Naive thymus-derived CD4-positive, alpha-beta T cell (primary cell): ENCODE results near the gene DSN1. TPM values are rescaled to one million over a fixed set of nuclear protein-coding genes. Genes with fewer than 3 reads are reported as not detected.

ENCODE experiments used
- ATAC-seq: fragments of 150-1000 bp; cut with Tn5 transposase; 2 replicates; pipeline ENCODE4 v1.10.0; 2021; ENCODE audit warnings: mild to moderate bottlenecking, moderate library complexity
- CTCF ChIA-PET: fragments of 350-600 bp; sonication (Branson Sonifier 250); formaldehyde crosslinking; loops from one replicate; lab custom pipeline; 2021; ENCODE audit warnings: antibody characterized with exemption; lab: Charles Lee
- POLR2A ChIA-PET: fragments of 350-600 bp; sonication (Branson Sonifier 250); formaldehyde crosslinking; loops from one replicate; lab custom pipeline; 2021; ENCODE audit warnings: antibody characterized with exemption, inconsistent platforms; lab: Charles Lee
- DNase-seq, 9 donors: peaks; one replicate each; pipeline versions ENCODE4 v3.0.0 to v3.0.0-alpha.2; 2020 to 2022; ENCODE audit warnings: mixed read lengths in 1 of 9
- H3K27ac ChIP-seq: one replicate; pipeline ENCODE4 v1.7.0; 2013; ENCODE audit warnings: mild to moderate bottlenecking, low read depth, low read length, moderate library complexity
- H3K27me3 ChIP-seq, 2 donors: one replicate each; pipeline ENCODE4 v1.7.0; 2013; ENCODE audit warnings: low read length in 2 of 2, mild to moderate bottlenecking in 2 of 2, moderate library complexity in 2 of 2; ENCODE audit not compliant: control insufficient read depth in 2 of 2, insufficient read depth in 2 of 2
- H3K36me3 ChIP-seq, 3 experiments: 1 replicate in 2 of 3; 2 replicates in 1 of 3; pipeline ENCODE4 v1.7.0; 2013; ENCODE audit warnings: low read length in 3 of 3, mild to moderate bottlenecking in 3 of 3, moderate library complexity in 1 of 3; ENCODE audit not compliant: insufficient read depth in 3 of 3, control insufficient read depth in 2 of 3
- H3K4me1 ChIP-seq, 2 donors: one replicate each; pipeline ENCODE4 v1.7.0; 2013; ENCODE audit warnings: low read length in 2 of 2, mild to moderate bottlenecking in 2 of 2, moderate library complexity in 1 of 2; ENCODE audit not compliant: control insufficient read depth in 2 of 2, insufficient read depth in 2 of 2
- H3K4me3 ChIP-seq: 2 replicates; pipeline ENCODE4 v1.7.0; 2013; ENCODE audit warnings: mild to moderate bottlenecking, low read length
- H3K9me3 ChIP-seq, 3 experiments: 1 replicate in 2 of 3; 2 replicates in 1 of 3; pipeline ENCODE4 v1.7.0; 2013; ENCODE audit warnings: low read length in 3 of 3; ENCODE audit not compliant: control insufficient read depth in 2 of 3
- H3K27ac Mint-ChIP-seq, 9 donors: one replicate each; pipeline ENCODE4 v1.8.0; 2020 to 2022; ENCODE audit warnings: mixed read lengths in 9 of 9, mild to moderate bottlenecking in 8 of 9, moderate library complexity in 5 of 9, inconsistent platforms in 2 of 9
- H3K27me3 Mint-ChIP-seq, 5 donors: one replicate each; pipeline ENCODE4 v1.8.0; 2021 to 2022; ENCODE audit warnings: mixed read lengths in 5 of 5, mild to moderate bottlenecking in 1 of 5
- H3K36me3 Mint-ChIP-seq, 5 donors: one replicate each; pipeline ENCODE4 v1.8.0; 2020 to 2022; ENCODE audit warnings: mixed read lengths in 5 of 5, mild to moderate bottlenecking in 3 of 5, inconsistent platforms in 1 of 5
- H3K4me1 Mint-ChIP-seq, 7 donors: one replicate each; pipeline ENCODE4 v1.8.0; 2020 to 2022; ENCODE audit warnings: mixed read lengths in 7 of 7, mild to moderate bottlenecking in 3 of 7, inconsistent platforms in 1 of 7
- H3K4me3 Mint-ChIP-seq, 10 donors: one replicate each; pipeline ENCODE4 v1.8.0; 2020 to 2022; ENCODE audit warnings: mild to moderate bottlenecking in 10 of 10, mixed read lengths in 10 of 10, moderate library complexity in 6 of 10, inconsistent platforms in 2 of 10
- H3K9me3 Mint-ChIP-seq, 11 donors: one replicate each; pipeline ENCODE4 v1.8.0; 2020 to 2022; ENCODE audit warnings: mixed read lengths in 11 of 11, mild to moderate bottlenecking in 4 of 11, inconsistent platforms in 1 of 11, moderate library complexity in 1 of 11
- intact Hi-C, 2 donors: fragments of 100-400 bp; cut with micrococcal nuclease; formaldehyde crosslinking; loops; one replicate each; pipeline ENCODE4 v1.15.1; 2023
- polyA plus RNA-seq, 2 donors: library from polyadenylated mRNA; unstranded; fragments of 300-500 nt; fragmentation: Illumina TruSeq; gene quantifications; one replicate each; pipeline ENCODE4 v1.2.3, GENCODE V29; 2021
- total RNA-seq, 6 experiments: library from RNA in 5 of 6; stranded (reverse) in 5 of 6; gene quantifications; 1 replicate in 5 of 6; 2 replicates in 1 of 6; pipeline ENCODE4 v1.2.3 and lab custom pipeline; 2021 to 2026

DSN1 gene
- total and polyA plus RNA-seq, 7 experiments from 2014 or later, result 9.0 to 27.5 (median 11.1) TPM

GRCh38 chr20:36744764-36745191 is 28.8 kb downstream of the DSN1 start:
- Histone ChIP-seq H3K9me3 (no peaks in the 10 kb centered on the region), H3K4me3 (peak overlapping the region; percentile 93), H3K36me3 (peaks cover 0 to 4% (median 0%) of the 10 kb centered on the region in 3 experiments), H3K27me3 (no peaks in the 10 kb centered on the region), H3K4me1 (peaks cover 5 to 7% of the 10 kb centered on the region in 2 donors), H3K27ac (peak overlapping the region; percentile 69)
- DNase-seq, result no peak
- ChIA-PET POLR2A (interaction anchor here (0.6 to 1.5 kb wide), 6 partner anchors 8 to 139 kb away, joined by 3 to 5 read pairs (median 4); partner anchors contain the start of gene RAB5IF), CTCF (interaction anchor here (1.1 to 2.9 kb wide), 3 partner anchors 10 to 12 kb away, joined by 3 to 17 read pairs (median 4); no protein-coding TSS in a partner anchor)
- no peak for ATAC-seq
- H3K9me3 Mint-ChIP-seq, result peaks cover 0 to 3% (median 0%) of the 10 kb centered on the region in 11 donors
- peak overlapping the region in 7 of 9 donors; percentile 48 to 89 (median 84) for H3K27ac Mint-ChIP-seq
- no peaks in the 10 kb centered on the region for H3K27me3 Mint-ChIP-seq
- H3K4me3 Mint-ChIP-seq, result peak overlapping the region; percentile 85 to 94 (median 90)
- intact Hi-C loops, result loop anchor here (5.0 kb wide), 2 partner anchors 82 to 97 kb away; partner anchors contain the start of gene SLA2 (in 1 of the 2)
- peaks cover 0 to under 1% (median 0%) of the 10 kb centered on the region in 5 donors for H3K36me3 Mint-ChIP-seq
- peaks cover 20 to 44% (median 30%) of the 10 kb centered on the region in 7 donors for H3K4me1 Mint-ChIP-seq

GRCh38 chr20:36744243-36744642 is 29.3 kb downstream of the DSN1 start:
- Histone ChIP-seq H3K36me3 (peaks cover 0 to 4% (median 0%) of the 10 kb centered on the region in 3 experiments), H3K27me3 (no peaks in the 10 kb centered on the region), H3K4me3 (no peak overlapping the region), H3K9me3 (no peaks in the 10 kb centered on the region), H3K4me1 (peaks cover 5 to 7% of the 10 kb centered on the region in 2 donors), H3K27ac (no peak overlapping the region)
- ChIA-PET POLR2A (interaction anchor here (0.6 to 1.4 kb wide), 5 partner anchors 8 to 139 kb away, joined by 3 to 5 read pairs (median 4); partner anchors contain the start of gene RAB5IF), CTCF (interaction anchor here (0.8 to 2.9 kb wide), 4 partner anchors 9 to 11 kb away, joined by 3 to 17 read pairs (median 4); no protein-coding TSS in a partner anchor)
- Mint-ChIP-seq H3K27me3 (no peaks in the 10 kb centered on the region), H3K4me3 (peak overlapping the region; percentile 46 to 90 (median 83)), H3K36me3 (no peaks in the 10 kb centered on the region), H3K4me1 (peaks cover 20 to 44% (median 30%) of the 10 kb centered on the region in 7 donors), H3K9me3 (peaks cover 0 to 3% (median 0%) of the 10 kb centered on the region in 11 donors), H3K27ac (peak overlapping the region; percentile 4 to 85 (median 55))
- ATAC-seq, result no peak
- no peak for DNase-seq
- intact Hi-C loops, result no loop called here

GRCh38 chr20:36742558-36742957 is 31.0 kb downstream of the DSN1 start:
- DNase-seq (no peak), ATAC-seq (no peak)
- Histone ChIP-seq H3K36me3 (peaks cover 0 to 4% (median 0%) of the 10 kb centered on the region in 3 experiments), H3K4me3 (no peak overlapping the region), H3K9me3 (no peaks in the 10 kb centered on the region), H3K4me1 (peaks cover 5 to 7% of the 10 kb centered on the region in 2 donors), H3K27ac (no peak overlapping the region), H3K27me3 (no peaks in the 10 kb centered on the region)
- peak overlapping the region in 1 of 10 donors; percentile 9 for H3K4me3 Mint-ChIP-seq
- H3K27me3 Mint-ChIP-seq, result no peaks in the 10 kb centered on the region
- CTCF ChIA-PET, result no interaction called here
- H3K36me3 Mint-ChIP-seq, result no peaks in the 10 kb centered on the region
- POLR2A ChIA-PET, result interaction anchor here (1.3 kb wide), 1 partner anchor 13 kb away, joined by 3 read pairs; no protein-coding TSS in a partner anchor
- intact Hi-C loops, result no loop called here
- peaks cover 0 to 3% (median 0%) of the 10 kb centered on the region in 11 donors for H3K9me3 Mint-ChIP-seq
- peaks cover 20 to 40% (median 30%) of the 10 kb centered on the region in 7 donors for H3K4me1 Mint-ChIP-seq
- H3K27ac Mint-ChIP-seq, result no peak overlapping the region

GRCh38 chr20:36741072-36741471 is 32.5 kb downstream of the DSN1 start:
- intact Hi-C loops, result no loop called here
- DNase-seq (no peak), ATAC-seq (no peak)
- H3K27me3 ChIP-seq, result no peaks in the 10 kb centered on the region
- H3K36me3 ChIP-seq, result peaks cover 0 to 4% (median 0%) of the 10 kb centered on the region in 3 experiments
- Mint-ChIP-seq H3K4me3 (no peak overlapping the region), H3K27me3 (no peaks in the 10 kb centered on the region), H3K4me1 (peaks cover 14 to 40% (median 29%) of the 10 kb centered on the region in 7 donors), H3K9me3 (peaks cover 0 to 3% (median 0%) of the 10 kb centered on the region in 11 donors), H3K36me3 (no peaks in the 10 kb centered on the region), H3K27ac (peak overlapping the region in 2 of 9 donors; percentile 62 to 74)
- CTCF ChIA-PET, result no interaction called here
- no peaks in the 10 kb centered on the region for H3K9me3 ChIP-seq
- peaks cover 5 to 7% of the 10 kb centered on the region in 2 donors for H3K4me1 ChIP-seq
- POLR2A ChIA-PET, result interaction anchor here (0.6 to 1.5 kb wide), 3 partner anchors 11 to 123 kb away, joined by 3 to 4 read pairs (median 4); no protein-coding TSS in a partner anchor
- H3K4me3 ChIP-seq, result no peak overlapping the region
- no peak overlapping the region for H3K27ac ChIP-seq

- ATAC-seq (no peak), DNase-seq (no peak)
- peak overlapping the region in 2 of 9 donors; percentile 34 to 41 for H3K27ac Mint-ChIP-seq
- no peak overlapping the region for H3K4me3 Mint-ChIP-seq
- POLR2A ChIA-PET, result interaction anchor here (1.1 kb wide), 3 partner anchors 8 to 91 kb away, joined by 3 to 5 read pairs (median 4); partner anchors contain the start of gene SLA2
- H3K27me3 Mint-ChIP-seq, result no peaks in the 10 kb centered on the region
- no peak overlapping the region for H3K27ac ChIP-seq
- CTCF ChIA-PET, result interaction anchor here (1.1 kb wide), 1 partner anchor 82 kb away, joined by 3 read pairs; no protein-coding TSS in a partner anchor
- no peaks in the 10 kb centered on the region for H3K27me3 ChIP-seq
- H3K4me1 Mint-ChIP-seq, result peaks cover 14 to 47% (median 36%) of the 10 kb centered on the region in 7 donors
- intact Hi-C loops, result no loop called here
- no peaks in the 10 kb centered on the region for H3K36me3 Mint-ChIP-seq
- no peaks in the 10 kb centered on the region for H3K9me3 Mint-ChIP-seq
- H3K9me3 ChIP-seq, result no peaks in the 10 kb centered on the region
- peaks cover 0 to 12% of the 10 kb centered on the region in 2 donors for H3K4me1 ChIP-seq
- H3K36me3 ChIP-seq, result no peaks in the 10 kb centered on the region
- no peak overlapping the region for H3K4me3 ChIP-seq
Observed at GRCh38 chr20:36737183-36737499, 36.4 kb downstream of the DSN1 start.

DNA sequence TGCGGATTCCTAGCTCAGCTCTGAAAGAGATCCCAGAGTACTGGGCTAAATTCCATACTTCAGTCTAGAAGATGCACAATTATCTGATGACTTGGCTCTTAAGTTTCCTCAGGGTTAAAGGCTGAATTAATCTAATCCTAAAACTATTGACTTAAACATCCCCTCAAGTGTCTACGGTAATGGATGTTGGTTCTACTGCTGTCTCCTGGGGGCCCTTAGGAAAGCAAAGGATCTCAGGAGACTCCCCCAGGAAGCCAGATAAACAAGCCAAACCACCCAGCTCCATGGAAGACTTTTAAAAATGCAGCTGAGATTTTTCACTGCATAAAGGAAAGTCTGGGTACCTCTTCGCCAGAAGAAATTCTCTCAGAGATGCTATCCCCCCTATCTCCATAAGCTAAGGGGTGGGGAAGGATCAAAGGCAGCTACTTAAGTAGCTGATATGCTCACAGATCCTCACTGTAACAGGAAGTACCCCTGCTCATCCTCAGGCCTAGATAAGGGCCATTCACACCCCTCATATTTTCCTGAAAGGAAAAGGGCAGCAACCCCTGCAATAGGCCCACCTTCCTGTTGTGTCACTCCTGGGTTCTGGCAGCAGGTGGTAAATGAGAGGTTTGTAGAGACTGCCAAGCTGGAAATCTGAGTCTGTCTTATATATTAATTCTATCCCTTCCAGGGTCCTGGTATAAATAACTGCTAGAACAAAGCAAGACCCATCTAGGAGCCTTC is 36.9 kb downstream of the DSN1 start:
- H3K36me3 Mint-ChIP-seq, result no peaks in the 10 kb centered on the region
- Histone ChIP-seq H3K27ac (no peak overlapping the region), H3K36me3 (no peaks in the 10 kb centered on the region), H3K9me3 (no peaks in the 10 kb centered on the region), H3K4me3 (no peak overlapping the region), H3K4me1 (peaks cover 0 to 12% of the 10 kb centered on the region in 2 donors), H3K27me3 (no peaks in the 10 kb centered on the region)
- no peaks in the 10 kb centered on the region for H3K27me3 Mint-ChIP-seq
- peak overlapping the region in 3 of 9 donors; percentile 27 to 41 (median 34) for H3K27ac Mint-ChIP-seq
- no peak for DNase-seq
- no peak overlapping the region for H3K4me3 Mint-ChIP-seq
- H3K4me1 Mint-ChIP-seq, result peaks cover 12 to 44% (median 32%) of the 10 kb centered on the region in 7 donors
- no peak for ATAC-seq
- ChIA-PET POLR2A (interaction anchor here (1.1 kb wide), 3 partner anchors 8 to 91 kb away, joined by 3 to 5 read pairs (median 4); partner anchors contain the start of gene SLA2), CTCF (interaction anchor here (0.6 to 1.4 kb wide), 4 partner anchors 16 to 111 kb away, joined by 3 to 7 read pairs (median 4); no protein-coding TSS in a partner anchor)
- H3K9me3 Mint-ChIP-seq, result no peaks in the 10 kb centered on the region
- intact Hi-C loops, result no loop called here
